CD14-positive monocyte (primary cell): ENCODE data around the gene ARRDC1. TPM values are rescaled to one million over a fixed set of nuclear protein-coding genes. Genes with fewer than 3 reads are reported as not detected.

ENCODE experiments used
- DNase-seq, 3 donors: peaks; one replicate each; pipeline ENCODE4 v3.0.0-alpha.2; 2011 to 2022
- H2AFZ ChIP-seq: 2 replicates; pipeline ENCODE4 v1.6.0; 2012; ENCODE audit warnings: mild to moderate bottlenecking, low read depth, low read length, inconsistent platforms; ENCODE audit not compliant: insufficient read depth, poor library complexity, severe bottlenecking
- H3K27ac ChIP-seq, 2 donors: 1 replicate in 1 of 2; 2 replicates in 1 of 2; pipeline ENCODE4 v1.5.1; 2012 to 2013; ENCODE audit warnings: low read length in 2 of 2, control low read depth in 1 of 2, inconsistent platforms in 1 of 2, low read depth in 1 of 2, mild to moderate bottlenecking in 1 of 2
- H3K27me3 ChIP-seq, 2 donors: one replicate each; pipeline versions ENCODE4 v1.6.0 to v1.6.1; 2011 to 2013; ENCODE audit warnings: low read length in 2 of 2; ENCODE audit not compliant: control insufficient read depth in 2 of 2, insufficient read depth in 2 of 2
- H3K36me3 ChIP-seq, 2 donors: replicated peaks in 1 of 2; 1 replicate in 1 of 2; 2 replicates in 1 of 2; pipeline versions ENCODE4 v1.5.1 to v1.6.1; 2012 to 2013; ENCODE audit warnings: low read length in 2 of 2, control low read depth in 1 of 2, inconsistent platforms in 1 of 2, mild to moderate bottlenecking in 1 of 2; ENCODE audit not compliant: insufficient read depth in 2 of 2, control insufficient read depth in 1 of 2
- H3K4me1 ChIP-seq, 2 donors: 1 replicate in 1 of 2; 2 replicates in 1 of 2; pipeline versions ENCODE4 v1.5.1 to v1.6.1; 2012 to 2013; ENCODE audit warnings: low read length in 2 of 2, control low read depth in 1 of 2, inconsistent platforms in 1 of 2, mild to moderate bottlenecking in 1 of 2, moderate library complexity in 1 of 2; ENCODE audit not compliant: insufficient read depth in 2 of 2, control insufficient read depth in 1 of 2
- H3K4me2 ChIP-seq: replicated peaks from 2 replicates; pipeline ENCODE3; 2012; ENCODE audit warnings: low read length, moderate library complexity, mild to moderate bottlenecking; ENCODE audit not compliant: poor library complexity, severe bottlenecking; ENCODE audit errors: extremely low read depth
- H3K4me3 ChIP-seq, 3 experiments: fragments of 200-600 bp in 1 of 3; sonication (generic) in 1 of 3; replicated peaks in 1 of 3; 1 replicate in 2 of 3; 2 replicates in 1 of 3; pipeline ENCODE4 v1.5.1; 2011 to 2013; ENCODE audit warnings: low read length in 3 of 3, mild to moderate bottlenecking in 3 of 3, control low read depth in 2 of 3, low read depth in 2 of 3, inconsistent platforms in 1 of 3, moderate library complexity in 1 of 3
- H3K79me2 ChIP-seq: 2 replicates; pipeline ENCODE4 v1.6.0; 2012; ENCODE audit warnings: mild to moderate bottlenecking, control low read depth, inconsistent platforms, low read length, moderate library complexity; ENCODE audit not compliant: insufficient read depth
- H3K9ac ChIP-seq: 2 replicates; pipeline ENCODE4 v1.6.0; 2017; ENCODE audit warnings: low read length, mild to moderate bottlenecking; ENCODE audit not compliant: insufficient read depth, poor library complexity, severe bottlenecking
- H3K9me3 ChIP-seq, 2 donors: replicated peaks in 1 of 2; 1 replicate in 1 of 2; 2 replicates in 1 of 2; pipeline versions ENCODE4 v1.5.1 to v1.6.1; 2012 to 2013; ENCODE audit warnings: low read length in 2 of 2, control low read depth in 1 of 2; ENCODE audit not compliant: control insufficient read depth in 1 of 2, insufficient read depth in 1 of 2
- H4K20me1 ChIP-seq: 2 replicates; pipeline ENCODE4 v1.6.0; 2012; ENCODE audit warnings: mild to moderate bottlenecking, low read length, control low read depth, moderate library complexity; ENCODE audit not compliant: insufficient read depth
- H3K27ac Mint-ChIP-seq, 7 donors: one replicate each; pipeline ENCODE4 v1.8.0; 2020; ENCODE audit warnings: mild to moderate bottlenecking in 7 of 7, mixed read lengths in 7 of 7, moderate library complexity in 6 of 7, inconsistent platforms in 2 of 7
- H3K27me3 Mint-ChIP-seq, 3 donors: one replicate each; pipeline ENCODE4 v1.8.0; 2021 to 2022; ENCODE audit warnings: low read depth in 3 of 3, mild to moderate bottlenecking in 3 of 3, mixed read lengths in 3 of 3, moderate library complexity in 3 of 3, inconsistent platforms in 1 of 3
- H3K36me3 Mint-ChIP-seq, 2 donors: one replicate each; pipeline ENCODE4 v1.8.0; 2020; ENCODE audit warnings: mixed read lengths in 2 of 2, inconsistent platforms in 1 of 2, mild to moderate bottlenecking in 1 of 2
- H3K4me1 Mint-ChIP-seq: one replicate; pipeline ENCODE4 v1.8.0; 2020; ENCODE audit warnings: mild to moderate bottlenecking, mixed read lengths
- H3K4me3 Mint-ChIP-seq, 2 donors: one replicate each; pipeline ENCODE4 v1.8.0; 2020; ENCODE audit warnings: mild to moderate bottlenecking in 2 of 2, mixed read lengths in 2 of 2, moderate library complexity in 1 of 2
- H3K9me3 Mint-ChIP-seq, 7 donors: one replicate each; pipeline ENCODE4 v1.8.0; 2020 to 2022; ENCODE audit warnings: mixed read lengths in 7 of 7, mild to moderate bottlenecking in 6 of 7, moderate library complexity in 6 of 7, inconsistent platforms in 2 of 7
- CTCF ChIP-seq: fragments of 200-600 bp; IDR thresholded peaks from one replicate; pipeline ENCODE4 v1.8.0; 2022; ENCODE audit warnings: antibody characterized with exemption, mild to moderate bottlenecking
- WGBS: methylation state at CpG from one replicate; pipeline ENCODE4 v1.1.5; 2013; ENCODE audit warnings: missing lambda C conversion rate; ENCODE audit not compliant: insufficient coverage; 5-methylcytosine and 5-hydroxymethylcytosine counted together
- intact Hi-C, 2 donors: fragments of 100-400 bp; cut with micrococcal nuclease; formaldehyde crosslinking; loops; one replicate each; pipeline versions ENCODE4 v1.15.0 to v1.15.1; 2023
- polyA plus RNA-seq, 3 donors: library from polyadenylated mRNA; depleted of rRNA in 1 of 3; unstranded in 2 of 3; stranded (reverse) in 1 of 3; fragments of 300-500 nt in 2 of 3; fragments of >200 nt in 1 of 3; fragmentation: Illumina TruSeq in 2 of 3; gene quantifications; 1 replicate in 2 of 3; 2 replicates in 1 of 3; pipeline ENCODE4 v1.2.3, GENCODE V29; 2012 to 2021

The ARRDC1 gene
- polyA plus RNA-seq, 3 donors: 83.2 to 454 (median 87.6) TPM

- H3K4me3 ChIP-seq: no peak overlapping the region
- H4K20me1 ChIP-seq: peaks cover 69% of the 10 kb centered on the region
- Mint-ChIP-seq H3K4me3 (no peak overlapping the region), H3K27me3 (peaks cover 0 to 2% (median 0%) of the 10 kb centered on the region in 3 donors), H3K36me3 (peaks cover 30 to 54% of the 10 kb centered on the region in 2 donors), H3K4me1 (peaks cover 53% of the 10 kb centered on the region), H3K27ac (peak overlapping the region in 1 of 7 donors; percentile 30), H3K9me3 (no peaks in the 10 kb centered on the region)
- H3K9ac ChIP-seq: no peak overlapping the region
- H3K27me3 ChIP-seq: no peaks in the 10 kb centered on the region
- DNase-seq: no peak
- no peak overlapping the region for H3K4me2 ChIP-seq
- intact Hi-C loops: no loop called here
- peaks cover 10 to 22% of the 10 kb centered on the region in 2 donors for H3K36me3 ChIP-seq
- H2AFZ ChIP-seq: no peak overlapping the region
- no peak for TF ChIP-seq CTCF
- no CpG with 5 or more reads among the region's 5 CpGs for WGBS
- no peaks in the 10 kb centered on the region for H3K9me3 ChIP-seq
- peaks cover 83% of the 10 kb centered on the region for H3K79me2 ChIP-seq
- H3K27ac ChIP-seq: no peak overlapping the region
- peaks cover 43 to 55% of the 10 kb centered on the region in 2 donors for H3K4me1 ChIP-seq
Measured at GRCh38 chr9:137645211-137645610, 39.7 kb downstream of the ARRDC1 start.

GRCh38 chr9:137646341-137646740 is 40.9 kb downstream of the ARRDC1 start:
- H3K9me3 ChIP-seq: no peaks in the 10 kb centered on the region
- Mint-ChIP-seq H3K4me3 (peak overlapping the region; percentile 86 to 94), H3K36me3 (peaks cover 35 to 54% of the 10 kb centered on the region in 2 donors), H3K9me3 (no peaks in the 10 kb centered on the region), H3K27ac (peak overlapping the region in 5 of 7 donors; percentile 81 to 97 (median 92)), H3K4me1 (peaks cover 56% of the 10 kb centered on the region), H3K27me3 (peaks cover 0 to 2% (median 0%) of the 10 kb centered on the region in 3 donors)
- peaks cover 83% of the 10 kb centered on the region for H3K79me2 ChIP-seq
- H3K27me3 ChIP-seq: no peaks in the 10 kb centered on the region
- peak overlapping the region; percentile 55 for H3K9ac ChIP-seq
- H3K27ac ChIP-seq: peak overlapping the region; percentile 74 to 86
- DNase-seq: no peak
- peaks cover 5 to 25% of the 10 kb centered on the region in 2 donors for H3K36me3 ChIP-seq
- H2AFZ ChIP-seq: no peak overlapping the region
- peak overlapping the region in 1 of 3 experiments; percentile 77 for H3K4me3 ChIP-seq
- intact Hi-C loops: no loop called here
- peaks cover 43 to 56% of the 10 kb centered on the region in 2 donors for H3K4me1 ChIP-seq
- WGBS: 91% methylated on average over 12 of the region's 13 CpGs
- H3K4me2 ChIP-seq: peak overlapping the region; percentile 83
- TF ChIP-seq CTCF: no peak
- peaks cover 71% of the 10 kb centered on the region for H4K20me1 ChIP-seq
